K562 (cell line): Measurements from ENCODE around the gene GNS. TPM values are rescaled to one million over a fixed set of nuclear protein-coding genes. Genes with fewer than 3 reads are reported as not detected.

Experiments
- CCNT2 ChIP-seq: IDR thresholded peaks from 2 replicates; pipeline ENCODE4 v1.6.1; 2011; ENCODE audit warnings: borderline replicate concordance, low read depth, mild to moderate bottlenecking, moderate library complexity, mixed read lengths, low read length; ENCODE audit not compliant: insufficient read length; ENCODE audit errors: extremely low read depth
- CEBPG ChIP-seq, 3 experiments: fragments of 200-800 bp in 1 of 3; sonication (Bioruptor generic) in 1 of 3; sonication (generic) in 1 of 3; formaldehyde crosslinking in 1 of 3; IDR thresholded peaks in 2 of 3; conservative IDR thresholded peaks in 1 of 3; 2 replicates each; pipeline versions ENCODE4 v1.6.1 to v1.8.0; 2016 to 2022; ENCODE audit warnings: missing compliant biosample characterization in 2 of 3, missing genetic modification characterization in 2 of 3, mild to moderate bottlenecking in 1 of 3, missing genetic modification reagents in 1 of 3
- CREB1 ChIP-seq, 2 experiments: sonication (generic) in 1 of 2; formaldehyde crosslinking in 1 of 2; IDR thresholded peaks; 2 replicates each; pipeline versions ENCODE4 v1.6.1 to v1.8.0; 2012 to 2022; ENCODE audit warnings: inconsistent platforms in 1 of 2, mild to moderate bottlenecking in 1 of 2, missing genetic modification reagents in 1 of 2, moderate library complexity in 1 of 2
- ELF2 ChIP-seq: fragments of 250-450 bp; sonication (Bioruptor Pico); IDR thresholded peaks from 2 replicates; pipeline ENCODE4 v1.5.0; 2021; ENCODE audit warnings: mild to moderate bottlenecking
- ESRRA ChIP-seq: fragments of 450-650 bp; IDR thresholded peaks from 2 replicates; pipeline ENCODE4 v1.6.1; 2014; ENCODE audit warnings: low read depth, mild to moderate bottlenecking, moderate library complexity, borderline replicate concordance
- HDAC2 ChIP-seq: fragments of 450-650 bp; IDR thresholded peaks from 2 replicates; pipeline ENCODE4 v1.6.1; 2016; ENCODE audit warnings: mild to moderate bottlenecking
- IRF1 ChIP-seq: sonication (generic); formaldehyde crosslinking; IDR thresholded peaks from 2 replicates; pipeline ENCODE4 v1.8.0; 2022; ENCODE audit warnings: missing genetic modification reagents, mild to moderate bottlenecking, borderline replicate concordance
- KAT2B ChIP-seq: IDR thresholded peaks from one replicate; pipeline ENCODE4 v1.6.1; 2012; ENCODE audit warnings: low read depth, mild to moderate bottlenecking, control low read depth, inconsistent platforms, low read length, moderate library complexity
- KLF1 ChIP-seq: fragments of 450-650 bp; IDR thresholded peaks from 2 replicates; pipeline ENCODE4 v1.6.1; 2016; ENCODE audit warnings: missing genetic modification characterization, missing compliant biosample characterization
- NR4A1 ChIP-seq, 2 experiments: fragments of 250-450 bp in 1 of 2; fragments of 450-650 bp in 1 of 2; sonication (Bioruptor Pico) in 1 of 2; IDR thresholded peaks; 2 replicates each; pipeline versions ENCODE4 v1.4.0 to v1.6.1; 2016 to 2020; ENCODE audit warnings: mild to moderate bottlenecking in 2 of 2, missing compliant biosample characterization in 1 of 2, missing genetic modification characterization in 1 of 2, moderate library complexity in 1 of 2
- SLC30A9 ChIP-seq: fragments of 250-450 bp; sonication (Bioruptor Pico); IDR thresholded peaks from 2 replicates; pipeline ENCODE4 v1.8.0; 2022; ENCODE audit warnings: mild to moderate bottlenecking, moderate library complexity
- ZNF395 ChIP-seq: fragments of 200-800 bp; sonication (Bioruptor generic); IDR thresholded peaks from 2 replicates; pipeline ENCODE4 v1.6.1; 2017; ENCODE audit warnings: missing genetic modification characterization, missing compliant biosample characterization
- ZNF436 ChIP-seq: fragments of 250-450, 450-650 bp; sonication (Bioruptor Pico); formaldehyde crosslinking; IDR thresholded peaks from 2 replicates; pipeline ENCODE4 v1.7.0; 2020; ENCODE audit warnings: mild to moderate bottlenecking
- polyA plus RNA-seq, 8 experiments: library from polyadenylated mRNA; depleted of rRNA in 4 of 8; stranded (reverse) in 5 of 8; unstranded in 3 of 8; fragments of >200 nt; fragmentation: Nextera tagmentation in 2 of 8; fragmentation: Illumina TruSeq in 1 of 8; extraction: Ambion mirVana in 2 of 8; extraction: Trizol in 1 of 8; gene quantifications; 2 replicates each; pipeline versions ENCODE4 v1.2.1 to v1.2.3, GENCODE V29; 2011 to 2014; ENCODE audit warnings: inconsistent platforms in 1 of 8, missing spikeins in 1 of 8
- total RNA-seq, 7 experiments: library from RNA; depleted of rRNA in 6 of 7; stranded (reverse); fragments of >200 nt in 6 of 7; fragmentation: Illumina TruSeq in 2 of 7; extraction: Trizol in 2 of 7; gene quantifications; 2 replicates each; pipeline versions ENCODE4 v1.2.1 to v1.2.3, GENCODE V29; 2011 to 2021; ENCODE audit warnings: low replicate concordance in 1 of 7
- TF ChIP-seq, protein P1 (sequence below): fragments of 250-450 bp; sonication (Bioruptor Pico); IDR thresholded peaks from 2 replicates; pipeline ENCODE4 v1.9.0; 2021; ENCODE audit warnings: mild to moderate bottlenecking, inconsistent platforms
- TF ChIP-seq, protein P2 (sequence below): fragments of 450-650 bp; IDR thresholded peaks from 2 replicates; pipeline ENCODE4 v1.6.1; 2017; ENCODE audit warnings: mild to moderate bottlenecking, moderate library complexity
- TF ChIP-seq, protein P3 (sequence below): fragments of 450-650 bp; IDR thresholded peaks from 2 replicates; pipeline ENCODE4 v1.7.0; 2016; ENCODE audit warnings: borderline replicate concordance
- TF ChIP-seq, protein P4 (sequence below): fragments of 250-450 bp; sonication (Bioruptor Pico); IDR thresholded peaks from 2 replicates; pipeline ENCODE4 v1.5.0; 2020; ENCODE audit warnings: mild to moderate bottlenecking

GNS gene
- total and polyA plus RNA-seq, 9 of the 15 experiments (the other 6 are each of a cell fraction or from before 2014, with no cell fraction given), result 4.6 to 30.3 (median 18.9) TPM

DNA sequence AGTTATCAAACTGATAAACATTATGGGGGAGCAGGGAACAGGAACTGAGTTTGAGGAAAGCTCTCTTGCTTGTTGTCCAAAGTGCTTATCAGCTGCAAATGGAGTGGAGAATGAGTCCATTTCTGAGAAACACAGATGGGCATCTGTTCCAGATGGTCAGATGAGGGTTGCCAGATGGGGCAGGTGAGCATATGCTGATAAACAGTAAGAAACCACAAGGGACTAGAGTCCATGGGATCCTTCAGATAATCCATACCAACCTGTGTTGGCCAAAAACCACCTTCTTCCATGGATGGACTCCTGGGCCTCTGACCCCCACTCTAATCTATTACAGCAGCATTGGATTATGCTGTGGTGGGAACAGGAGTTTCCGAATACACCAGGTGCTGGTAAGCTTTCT is 38.3 kb downstream of the GNS start (continued):
- TF ChIP-seq, protein P1, sequence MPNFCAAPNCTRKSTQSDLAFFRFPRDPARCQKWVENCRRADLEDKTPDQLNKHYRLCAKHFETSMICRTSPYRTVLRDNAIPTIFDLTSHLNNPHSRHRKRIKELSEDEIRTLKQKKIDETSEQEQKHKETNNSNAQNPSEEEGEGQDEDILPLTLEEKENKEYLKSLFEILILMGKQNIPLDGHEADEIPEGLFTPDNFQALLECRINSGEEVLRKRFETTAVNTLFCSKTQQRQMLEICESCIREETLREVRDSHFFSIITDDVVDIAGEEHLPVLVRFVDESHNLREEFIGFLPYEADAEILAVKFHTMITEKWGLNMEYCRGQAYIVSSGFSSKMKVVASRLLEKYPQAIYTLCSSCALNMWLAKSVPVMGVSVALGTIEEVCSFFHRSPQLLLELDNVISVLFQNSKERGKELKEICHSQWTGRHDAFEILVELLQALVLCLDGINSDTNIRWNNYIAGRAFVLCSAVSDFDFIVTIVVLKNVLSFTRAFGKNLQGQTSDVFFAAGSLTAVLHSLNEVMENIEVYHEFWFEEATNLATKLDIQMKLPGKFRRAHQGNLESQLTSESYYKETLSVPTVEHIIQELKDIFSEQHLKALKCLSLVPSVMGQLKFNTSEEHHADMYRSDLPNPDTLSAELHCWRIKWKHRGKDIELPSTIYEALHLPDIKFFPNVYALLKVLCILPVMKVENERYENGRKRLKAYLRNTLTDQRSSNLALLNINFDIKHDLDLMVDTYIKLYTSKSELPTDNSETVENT (CRISPR knock-in tag), result no peak
- TF ChIP-seq IRF1 (CRISPR knock-in tag), result no peak
- no peak for TF ChIP-seq CEBPG (CRISPR knock-in tag; IDR thresholded peaks at IDR 0.05)
- no peak for TF ChIP-seq CEBPG (tag; conservative IDR thresholded peaks at IDR 0.05 in 1 of 2, IDR thresholded peaks at IDR 0.05 in 1 of 2)
- TF ChIP-seq, protein P2, sequence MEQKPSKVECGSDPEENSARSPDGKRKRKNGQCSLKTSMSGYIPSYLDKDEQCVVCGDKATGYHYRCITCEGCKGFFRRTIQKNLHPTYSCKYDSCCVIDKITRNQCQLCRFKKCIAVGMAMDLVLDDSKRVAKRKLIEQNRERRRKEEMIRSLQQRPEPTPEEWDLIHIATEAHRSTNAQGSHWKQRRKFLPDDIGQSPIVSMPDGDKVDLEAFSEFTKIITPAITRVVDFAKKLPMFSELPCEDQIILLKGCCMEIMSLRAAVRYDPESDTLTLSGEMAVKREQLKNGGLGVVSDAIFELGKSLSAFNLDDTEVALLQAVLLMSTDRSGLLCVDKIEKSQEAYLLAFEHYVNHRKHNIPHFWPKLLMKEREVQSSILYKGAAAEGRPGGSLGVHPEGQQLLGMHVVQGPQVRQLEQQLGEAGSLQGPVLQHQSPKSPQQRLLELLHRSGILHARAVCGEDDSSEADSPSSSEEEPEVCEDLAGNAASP, result no peak
- TF ChIP-seq CCNT2, result peak; percentile 83
- TF ChIP-seq, protein P3, sequence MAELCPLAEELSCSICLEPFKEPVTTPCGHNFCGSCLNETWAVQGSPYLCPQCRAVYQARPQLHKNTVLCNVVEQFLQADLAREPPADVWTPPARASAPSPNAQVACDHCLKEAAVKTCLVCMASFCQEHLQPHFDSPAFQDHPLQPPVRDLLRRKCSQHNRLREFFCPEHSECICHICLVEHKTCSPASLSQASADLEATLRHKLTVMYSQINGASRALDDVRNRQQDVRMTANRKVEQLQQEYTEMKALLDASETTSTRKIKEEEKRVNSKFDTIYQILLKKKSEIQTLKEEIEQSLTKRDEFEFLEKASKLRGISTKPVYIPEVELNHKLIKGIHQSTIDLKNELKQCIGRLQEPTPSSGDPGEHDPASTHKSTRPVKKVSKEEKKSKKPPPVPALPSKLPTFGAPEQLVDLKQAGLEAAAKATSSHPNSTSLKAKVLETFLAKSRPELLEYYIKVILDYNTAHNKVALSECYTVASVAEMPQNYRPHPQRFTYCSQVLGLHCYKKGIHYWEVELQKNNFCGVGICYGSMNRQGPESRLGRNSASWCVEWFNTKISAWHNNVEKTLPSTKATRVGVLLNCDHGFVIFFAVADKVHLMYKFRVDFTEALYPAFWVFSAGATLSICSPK, result no peak
- peak; percentile 83; the same call in 1 of the 2 replicates for TF ChIP-seq ESRRA
- 0 out of 2 replicates have a peak, but pooled peaks have one; percentile 36 for TF ChIP-seq HDAC2
- no peak for TF ChIP-seq KAT2B
- no peak for TF ChIP-seq NR4A1 (CRISPR knock-in tag; IDR thresholded peaks at IDR 0.05)
- peak; percentile 72; the same call in 1 of the 2 replicates for TF ChIP-seq NR4A1 (tag; IDR thresholded peaks at IDR 0.05)
- TF ChIP-seq, protein P4, sequence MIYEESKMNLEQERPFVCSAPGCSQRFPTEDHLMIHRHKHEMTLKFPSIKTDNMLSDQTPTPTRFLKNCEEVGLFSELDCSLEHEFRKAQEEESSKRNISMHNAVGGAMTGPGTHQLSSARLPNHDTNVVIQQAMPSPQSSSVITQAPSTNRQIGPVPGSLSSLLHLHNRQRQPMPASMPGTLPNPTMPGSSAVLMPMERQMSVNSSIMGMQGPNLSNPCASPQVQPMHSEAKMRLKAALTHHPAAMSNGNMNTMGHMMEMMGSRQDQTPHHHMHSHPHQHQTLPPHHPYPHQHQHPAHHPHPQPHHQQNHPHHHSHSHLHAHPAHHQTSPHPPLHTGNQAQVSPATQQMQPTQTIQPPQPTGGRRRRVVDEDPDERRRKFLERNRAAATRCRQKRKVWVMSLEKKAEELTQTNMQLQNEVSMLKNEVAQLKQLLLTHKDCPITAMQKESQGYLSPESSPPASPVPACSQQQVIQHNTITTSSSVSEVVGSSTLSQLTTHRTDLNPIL (CRISPR knock-in tag), result no peak
- TF ChIP-seq KLF1, result no peak
- no peak for TF ChIP-seq SLC30A9 (CRISPR knock-in tag)
- TF ChIP-seq CREB1 (IDR thresholded peaks at IDR 0.05), result no peak; the same call in 1 of the 2 replicates
- TF ChIP-seq CREB1 (CRISPR knock-in tag; IDR thresholded peaks at IDR 0.05), result no peak
- TF ChIP-seq ZNF395 (CRISPR knock-in tag), result peak; percentile 92
- TF ChIP-seq ZNF436 (CRISPR knock-in tag), result no peak
- no peak for TF ChIP-seq ELF2 (CRISPR knock-in tag)
